CD4-positive, alpha-beta T cell treated with Interleukin-12 subunit alpha and Interleukin-12 subunit beta, for 1 hour (primary cell): ENCODE results near the gene INPPL1.
"Not testable (repeated sequence)": the region's sequence is repeated elsewhere in the genome, so short reads cannot be mapped to it uniquely, and the experiment has no call there.

ENCODE experiments used
- DNase-seq: peaks from one replicate; pipeline ENCODE4 v3.0.0-alpha.2; 2020

The INPPL1 gene

GRCh38 chr11:72244361-72245262 is 20.0 kb downstream of the INPPL1 start:
- no peak for DNase-seq

- no peak for DNase-seq
Measured at GRCh38 chr11:72245263-72245816, 20.8 kb downstream of the INPPL1 start.

GRCh38 chr11:72247584-72247983 is 23.0 kb downstream of the INPPL1 start:
- no peak for DNase-seq

- DNase-seq: no peak
Measured at GRCh38 chr11:72249961-72250360, 25.4 kb downstream of the INPPL1 start.

- no peak for DNase-seq
Measured at GRCh38 chr11:72250661-72251464, 26.3 kb downstream of the INPPL1 start.

GRCh38 chr11:72251614-72252013 is 27.0 kb downstream of the INPPL1 start:
- no peak for DNase-seq

- no peak for DNase-seq
Measured at GRCh38 chr11:72253392-72253791, 28.8 kb downstream of the INPPL1 start.

GRCh38 chr11:72254299-72254993 is 29.9 kb downstream of the INPPL1 start:
- no peak for DNase-seq

GRCh38 chr11:72257570-72257969 is 33.0 kb downstream of the INPPL1 start:
- no peak for DNase-seq

- DNase-seq: no peak
Measured at GRCh38 chr11:72259490-72259889, 34.9 kb downstream of the INPPL1 start.

- no peak for DNase-seq
Measured at GRCh38 chr11:72260574-72260973, 36.0 kb downstream of the INPPL1 start.

- DNase-seq: no peak
Measured at GRCh38 chr11:72263361-72263760, 38.8 kb downstream of the INPPL1 start.

GRCh38 chr11:72265951-72266350 is 41.4 kb downstream of the INPPL1 start:
- no peak for DNase-seq

- not testable (repeated sequence) for DNase-seq
Measured at GRCh38 chr11:72266960-72267359, 42.4 kb downstream of the INPPL1 start.

- no peak for DNase-seq
Measured at GRCh38 chr11:72267956-72268617, 43.5 kb downstream of the INPPL1 start.

GRCh38 chr11:72271980-72272379 is 47.4 kb downstream of the INPPL1 start:
- DNase-seq: no peak

GRCh38 chr11:72274435-72274834 is 49.9 kb downstream of the INPPL1 start:
- no peak for DNase-seq

GRCh38 chr11:72278905-72279304 is 54.3 kb downstream of the INPPL1 start:
- no peak for DNase-seq

GRCh38 chr11:72280037-72280436 is 55.5 kb downstream of the INPPL1 start:
- DNase-seq: no peak

GRCh38 chr11:72280726-72281315 is 56.3 kb downstream of the INPPL1 start:
- DNase-seq: no peak

GRCh38 chr11:72283947-72284346 is 59.4 kb downstream of the INPPL1 start:
- DNase-seq: no peak

GRCh38 chr11:72287293-72287692 is 62.7 kb downstream of the INPPL1 start:
- DNase-seq: no peak
